ENCODE measurements around the gene SCAMP3. TPM values are rescaled to one million over a fixed set of nuclear protein-coding genes. Genes with fewer than 3 reads are reported as not detected.
"Not testable (repeated sequence)": the region's sequence is repeated elsewhere in the genome, so short reads cannot be mapped to it uniquely, and the experiment has no call there.

The SCAMP3 gene
- total and polyA plus RNA-seq, 5 donors from 2014 or later = 57.3 to 150 (median 133) TPM

GRCh38 chr1:155232001-155232978 is 29.9 kb downstream of the SCAMP3 start:
- not testable (repeated sequence) for H3K27me3 ChIP-seq (ENCODE audit: control insufficient read depth, insufficient read depth, low read length); H3K9me3 ChIP-seq (ENCODE audit: control insufficient read depth in 2 of 2, low read length in 2 of 2); H3K4me3 ChIP-seq (ENCODE audit: low read depth, low read length); H3K27ac ChIP-seq (ENCODE audit: insufficient read depth, low read length, poor library complexity, severe bottlenecking); H3K4me3 Mint-ChIP-seq; H3K27me3 Mint-ChIP-seq; ATAC-seq (ENCODE audit: low read depth in 2 of 2); DNase-seq; H3K9me3 Mint-ChIP-seq
- peaks cover 16% of the 10 kb centered on the region for H3K36me3 Mint-ChIP-seq
- peaks cover 12% of the 10 kb centered on the region for H3K36me3 ChIP-seq (ENCODE audit: control insufficient read depth, insufficient read depth, low read length)
- peak overlapping the region in 1 of 3 donors; percentile 21 for H3K27ac Mint-ChIP-seq
- peaks cover 15% of the 10 kb centered on the region for H3K4me1 ChIP-seq (ENCODE audit: control insufficient read depth, insufficient read depth, low read length, poor library complexity, severe bottlenecking)
- peaks cover 6 to 28% (median 13%) of the 10 kb centered on the region in 4 donors for H3K4me1 Mint-ChIP-seq

DNA sequence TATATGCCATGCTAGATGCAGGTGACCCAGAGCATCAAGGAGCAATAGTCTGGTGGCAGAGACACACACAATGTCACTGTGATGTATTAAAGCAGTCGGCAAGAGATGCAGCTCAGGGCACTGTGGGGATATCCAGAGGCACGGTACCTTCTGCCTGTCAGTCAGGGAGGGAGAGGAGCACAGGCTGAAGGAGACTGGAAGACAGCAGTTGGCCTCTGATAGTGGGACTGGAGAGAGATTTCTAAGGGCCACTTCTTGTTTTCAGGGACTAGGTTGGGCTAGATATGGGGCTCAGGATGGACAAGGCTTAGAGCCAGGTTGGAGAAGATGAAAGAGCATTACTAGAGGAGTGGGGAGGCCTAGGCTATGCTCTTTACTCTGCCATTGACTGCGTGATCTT is 30.9 kb downstream of the SCAMP3 start:
- H3K27ac ChIP-seq (ENCODE audit: insufficient read depth, low read length, poor library complexity, severe bottlenecking); H3K4me3 Mint-ChIP-seq; DNase-seq; ATAC-seq (ENCODE audit: low read depth in 2 of 2); H3K9me3 Mint-ChIP-seq; H3K27me3 Mint-ChIP-seq; H3K36me3 ChIP-seq (ENCODE audit: control insufficient read depth, insufficient read depth, low read length); H3K9me3 ChIP-seq (ENCODE audit: control insufficient read depth in 2 of 2, low read length in 2 of 2); H3K4me3 ChIP-seq (ENCODE audit: low read depth, low read length); H3K36me3 Mint-ChIP-seq; H3K27me3 ChIP-seq (ENCODE audit: control insufficient read depth, insufficient read depth, low read length): not testable (repeated sequence)
- peaks cover 25% of the 10 kb centered on the region for H3K4me1 ChIP-seq (ENCODE audit: control insufficient read depth, insufficient read depth, low read length, poor library complexity, severe bottlenecking)
- peaks cover 12 to 32% (median 15%) of the 10 kb centered on the region in 4 donors for H3K4me1 Mint-ChIP-seq
- H3K27ac Mint-ChIP-seq = peak overlapping the region in 2 of 3 donors; percentile 21 to 62

- peaks cover 12 to 35% (median 15%) of the 10 kb centered on the region in 4 donors for H3K4me1 Mint-ChIP-seq
- Histone ChIP-seq H3K9me3 (ENCODE audit: control insufficient read depth in 2 of 2, low read length in 2 of 2) (no peaks in the 10 kb centered on the region), H3K36me3 (ENCODE audit: control insufficient read depth, insufficient read depth, low read length) (no peaks in the 10 kb centered on the region), H3K27ac (ENCODE audit: insufficient read depth, low read length, poor library complexity, severe bottlenecking) (peak overlapping the region; percentile 83), H3K4me1 (ENCODE audit: control insufficient read depth, insufficient read depth, low read length, poor library complexity, severe bottlenecking) (peaks cover 23% of the 10 kb centered on the region), H3K27me3 (ENCODE audit: control insufficient read depth, insufficient read depth, low read length) (no peaks in the 10 kb centered on the region), H3K4me3 (ENCODE audit: low read depth, low read length) (peak overlapping the region; percentile 90)
- H3K27me3 Mint-ChIP-seq = no peaks in the 10 kb centered on the region
- peak overlapping the region; percentile 86 to 97 (median 92) for H3K4me3 Mint-ChIP-seq
- no peaks in the 10 kb centered on the region for H3K9me3 Mint-ChIP-seq
- DNase-seq (no peak), ATAC-seq (ENCODE audit: low read depth in 2 of 2) (no peak)
- peak overlapping the region; percentile 84 to 97 (median 94) for H3K27ac Mint-ChIP-seq
- H3K36me3 Mint-ChIP-seq = no peaks in the 10 kb centered on the region
Observed at GRCh38 chr1:155228096-155228427, 34.1 kb downstream of the SCAMP3 start.

- peak overlapping the region; percentile 90 for H3K4me3 ChIP-seq (ENCODE audit: low read depth, low read length)
- peaks cover 12 to 35% (median 15%) of the 10 kb centered on the region in 4 donors for H3K4me1 Mint-ChIP-seq
Observed at GRCh38 chr1:155227261-155228095, 34.7 kb downstream of the SCAMP3 start.

GRCh38 chr1:155226910-155227260 is 35.3 kb downstream of the SCAMP3 start:
- no peak for ATAC-seq (ENCODE audit: low read depth in 2 of 2)
- peak overlapping the region; percentile 83 for H3K27ac ChIP-seq (ENCODE audit: insufficient read depth, low read length, poor library complexity, severe bottlenecking)

More at GRCh38 chr1:155227261-155228095, 34.7 kb downstream of the SCAMP3 start:
- no peaks in the 10 kb centered on the region for H3K27me3 ChIP-seq (ENCODE audit: control insufficient read depth, insufficient read depth, low read length)
- peak overlapping the region; percentile 83 for H3K27ac ChIP-seq (ENCODE audit: insufficient read depth, low read length, poor library complexity, severe bottlenecking)
- Mint-ChIP-seq H3K4me3 (peak overlapping the region; percentile 86 to 97 (median 92)), H3K27ac (peak overlapping the region; percentile 84 to 97 (median 94)), H3K27me3 (no peaks in the 10 kb centered on the region), H3K36me3 (no peaks in the 10 kb centered on the region), H3K9me3 (no peaks in the 10 kb centered on the region)
- ATAC-seq (ENCODE audit: low read depth in 2 of 2) (peak; percentile 94 to 95), DNase-seq (peak; percentile 96 to 100 (median 97))
- H3K9me3 ChIP-seq (ENCODE audit: control insufficient read depth in 2 of 2, low read length in 2 of 2) = no peaks in the 10 kb centered on the region
- H3K4me1 ChIP-seq (ENCODE audit: control insufficient read depth, insufficient read depth, low read length, poor library complexity, severe bottlenecking) = peaks cover 23% of the 10 kb centered on the region
- no peaks in the 10 kb centered on the region for H3K36me3 ChIP-seq (ENCODE audit: control insufficient read depth, insufficient read depth, low read length)

DNA sequence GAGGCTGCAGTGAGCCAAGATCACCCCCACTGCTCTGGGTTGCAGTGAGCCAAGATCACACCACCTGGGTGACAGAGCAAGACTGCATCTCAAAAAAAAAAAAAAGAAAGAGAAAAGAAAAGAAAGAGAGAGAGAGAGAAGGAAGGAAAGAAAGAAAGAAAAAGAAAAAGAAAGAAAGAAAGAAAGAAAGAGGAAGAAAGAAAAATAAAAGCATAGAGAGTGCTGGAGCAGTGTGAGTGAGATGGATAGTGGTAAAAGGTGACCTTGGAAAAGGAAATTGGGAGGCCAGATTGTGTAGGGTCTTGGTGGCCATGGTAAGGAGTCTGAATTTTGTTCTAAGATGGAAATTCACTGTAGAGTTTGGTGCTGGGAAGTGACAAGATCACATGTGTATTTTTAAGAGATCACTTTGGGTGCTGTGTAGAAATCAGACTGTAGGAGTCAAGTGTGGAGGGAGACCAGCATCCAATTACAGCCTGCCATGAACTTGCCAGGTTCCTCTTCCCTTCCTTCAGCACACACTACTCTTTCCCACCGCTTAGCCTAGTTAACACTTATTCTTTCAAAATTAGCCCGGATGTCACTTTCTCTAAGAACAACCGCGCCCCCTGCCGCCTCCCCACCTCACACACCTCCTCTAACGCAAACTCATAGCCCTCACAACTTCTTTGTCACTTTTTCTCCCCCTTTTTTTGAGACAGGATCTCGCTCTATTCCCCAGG is 35.8 kb downstream of the SCAMP3 start:
- Histone ChIP-seq H3K9me3 (ENCODE audit: control insufficient read depth in 2 of 2, low read length in 2 of 2) (no peaks in the 10 kb centered on the region), H3K4me1 (ENCODE audit: control insufficient read depth, insufficient read depth, low read length, poor library complexity, severe bottlenecking) (peaks cover 23% of the 10 kb centered on the region), H3K4me3 (ENCODE audit: low read depth, low read length) (peak overlapping the region; percentile 90), H3K27ac (ENCODE audit: insufficient read depth, low read length, poor library complexity, severe bottlenecking) (peak overlapping the region; percentile 83), H3K36me3 (ENCODE audit: control insufficient read depth, insufficient read depth, low read length) (no peaks in the 10 kb centered on the region), H3K27me3 (ENCODE audit: control insufficient read depth, insufficient read depth, low read length) (no peaks in the 10 kb centered on the region)
- no peaks in the 10 kb centered on the region for H3K9me3 Mint-ChIP-seq
- DNase-seq = peak; percentile 72 to 91 (median 84)
- H3K4me1 Mint-ChIP-seq = peaks cover 12 to 35% (median 15%) of the 10 kb centered on the region in 4 donors
- H3K27ac Mint-ChIP-seq = peak overlapping the region; percentile 84 to 98 (median 94)
- no peaks in the 10 kb centered on the region for H3K27me3 Mint-ChIP-seq
- H3K36me3 Mint-ChIP-seq = no peaks in the 10 kb centered on the region
- peak overlapping the region; percentile 86 to 97 (median 92) for H3K4me3 Mint-ChIP-seq
- ATAC-seq (ENCODE audit: low read depth in 2 of 2) = peak; percentile 44 to 49

More at GRCh38 chr1:155226910-155227260, 35.3 kb downstream of the SCAMP3 start:
- no peaks in the 10 kb centered on the region for H3K9me3 Mint-ChIP-seq
- peak overlapping the region; percentile 84 to 98 (median 94) for H3K27ac Mint-ChIP-seq
- H3K27me3 Mint-ChIP-seq = no peaks in the 10 kb centered on the region
- H3K4me3 Mint-ChIP-seq = peak overlapping the region; percentile 86 to 97 (median 92)
- no peaks in the 10 kb centered on the region for H3K36me3 ChIP-seq (ENCODE audit: control insufficient read depth, insufficient read depth, low read length)
- H3K9me3 ChIP-seq (ENCODE audit: control insufficient read depth in 2 of 2, low read length in 2 of 2) = no peaks in the 10 kb centered on the region
- peaks cover 12 to 35% (median 15%) of the 10 kb centered on the region in 4 donors for H3K4me1 Mint-ChIP-seq
- no peaks in the 10 kb centered on the region for H3K36me3 Mint-ChIP-seq
- H3K27me3 ChIP-seq (ENCODE audit: control insufficient read depth, insufficient read depth, low read length) = no peaks in the 10 kb centered on the region
- DNase-seq = peak in 1 of 3 donors; percentile 63
- H3K4me1 ChIP-seq (ENCODE audit: control insufficient read depth, insufficient read depth, low read length, poor library complexity, severe bottlenecking) = peaks cover 23% of the 10 kb centered on the region
- peak overlapping the region; percentile 90 for H3K4me3 ChIP-seq (ENCODE audit: low read depth, low read length)

GRCh38 chr1:155225404-155225759 is 36.8 kb downstream of the SCAMP3 start:
- H3K9me3 Mint-ChIP-seq; DNase-seq; H3K36me3 Mint-ChIP-seq; H3K27ac Mint-ChIP-seq; H3K27me3 ChIP-seq (ENCODE audit: control insufficient read depth, insufficient read depth, low read length); H3K9me3 ChIP-seq (ENCODE audit: control insufficient read depth in 2 of 2, low read length in 2 of 2); ATAC-seq (ENCODE audit: low read depth in 2 of 2); H3K27me3 Mint-ChIP-seq; H3K4me3 ChIP-seq (ENCODE audit: low read depth, low read length); H3K36me3 ChIP-seq (ENCODE audit: control insufficient read depth, insufficient read depth, low read length): not testable (repeated sequence)
- Histone ChIP-seq H3K27ac (ENCODE audit: insufficient read depth, low read length, poor library complexity, severe bottlenecking) (peak overlapping the region; percentile 83), H3K4me1 (ENCODE audit: control insufficient read depth, insufficient read depth, low read length, poor library complexity, severe bottlenecking) (peaks cover 23% of the 10 kb centered on the region)
- H3K4me1 Mint-ChIP-seq = peaks cover 12 to 36% (median 15%) of the 10 kb centered on the region in 4 donors
- peak overlapping the region in 2 of 4 donors; percentile 86 to 97 for H3K4me3 Mint-ChIP-seq
